ENCODE results near the gene NTSR1.

NTSR1 gene

GRCh38 chr20:62799459-62799858 lies 90.8 kb downstream of the NTSR1 start:
- no peak for DNase-seq
- H3K9me3 ChIP-seq = no peaks in the 10 kb centered on the region
- no peaks in the 10 kb centered on the region; the same call in 1 of the 2 replicates for H3K4me1 ChIP-seq
- TF ChIP-seq CTCF (IDR thresholded peaks at IDR 0.05; ENCODE audit: low read depth, low read length) = no peak
- H3K27me3 ChIP-seq = no peaks in the 10 kb centered on the region
- peaks cover 33% of the 10 kb centered on the region for H3K36me3 ChIP-seq
- H3K4me3 ChIP-seq (ENCODE audit: low read depth, low read length) = no peak overlapping the region

- no peak for DNase-seq
- no peak for TF ChIP-seq CTCF (IDR thresholded peaks at IDR 0.05; ENCODE audit: low read depth, low read length)
- Histone ChIP-seq H3K9me3 (no peaks in the 10 kb centered on the region), H3K36me3 (peaks cover 33% of the 10 kb centered on the region), H3K4me1 (no peaks in the 10 kb centered on the region; the same call in 1 of the 2 replicates), H3K4me3 (ENCODE audit: low read depth, low read length) (no peak overlapping the region), H3K27me3 (no peaks in the 10 kb centered on the region)
These were observed 91.2 kb downstream of the NTSR1 start for GRCh38 chr20:62799873-62800272.

- TF ChIP-seq CTCF (IDR thresholded peaks at IDR 0.05; ENCODE audit: low read depth, low read length) = no peak
- H3K36me3 ChIP-seq = peaks cover 33% of the 10 kb centered on the region
- no peaks in the 10 kb centered on the region; the same call in 1 of the 2 replicates for H3K4me1 ChIP-seq
- no peaks in the 10 kb centered on the region for H3K27me3 ChIP-seq
- no peak overlapping the region for H3K4me3 ChIP-seq (ENCODE audit: low read depth, low read length)
- H3K9me3 ChIP-seq = no peaks in the 10 kb centered on the region
- DNase-seq = no peak
These were observed 92.0 kb downstream of the NTSR1 start for GRCh38 chr20:62800314-62801259.

- Histone ChIP-seq H3K9me3 (no peaks in the 10 kb centered on the region), H3K27me3 (no peaks in the 10 kb centered on the region), H3K36me3 (peaks cover 33% of the 10 kb centered on the region), H3K4me1 (no peaks in the 10 kb centered on the region; the same call in 1 of the 2 replicates), H3K4me3 (ENCODE audit: low read depth, low read length) (no peak overlapping the region)
- no peak for DNase-seq
- TF ChIP-seq CTCF (IDR thresholded peaks at IDR 0.05; ENCODE audit: low read depth, low read length) = no peak
These were observed 92.8 kb downstream of the NTSR1 start for GRCh38 chr20:62801284-62802010.

GRCh38 chr20:62802026-62802712 lies 93.5 kb downstream of the NTSR1 start:
- TF ChIP-seq CTCF (IDR thresholded peaks at IDR 0.05; ENCODE audit: low read depth, low read length) = no peak
- no peaks in the 10 kb centered on the region for H3K27me3 ChIP-seq
- H3K4me3 ChIP-seq (ENCODE audit: low read depth, low read length) = no peak overlapping the region
- no peak for DNase-seq
- no peaks in the 10 kb centered on the region; the same call in 1 of the 2 replicates for H3K4me1 ChIP-seq
- peaks cover 33% of the 10 kb centered on the region for H3K36me3 ChIP-seq
- H3K9me3 ChIP-seq = no peaks in the 10 kb centered on the region

Data from BE2C (cell line).